ENCODE data around the gene CDC42EP4.

CDC42EP4 gene

DNA sequence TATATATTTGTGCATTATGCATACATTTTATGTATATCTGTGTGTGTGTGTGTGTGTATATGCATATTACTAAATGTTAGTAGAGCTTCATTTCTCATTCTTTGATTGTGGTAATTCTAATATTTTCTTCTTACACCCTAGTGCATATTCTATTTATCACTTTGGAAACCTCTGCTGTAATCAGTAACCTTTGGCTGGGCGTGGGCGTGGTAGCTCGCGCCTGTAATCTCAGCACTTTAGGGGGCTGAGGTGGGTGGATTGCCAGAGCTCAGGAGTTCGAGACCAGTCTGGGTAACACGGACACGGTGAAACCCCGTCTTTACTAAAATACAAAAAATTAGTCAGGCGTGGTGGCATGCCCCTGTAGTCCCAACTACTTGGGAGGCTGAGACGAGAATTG lies 77.1 kb downstream of the CDC42EP4 start:
- no peak overlapping the region for H3K4me3 ChIP-seq (ENCODE audit: low read depth, low read length)
- TF ChIP-seq, protein P1, sequence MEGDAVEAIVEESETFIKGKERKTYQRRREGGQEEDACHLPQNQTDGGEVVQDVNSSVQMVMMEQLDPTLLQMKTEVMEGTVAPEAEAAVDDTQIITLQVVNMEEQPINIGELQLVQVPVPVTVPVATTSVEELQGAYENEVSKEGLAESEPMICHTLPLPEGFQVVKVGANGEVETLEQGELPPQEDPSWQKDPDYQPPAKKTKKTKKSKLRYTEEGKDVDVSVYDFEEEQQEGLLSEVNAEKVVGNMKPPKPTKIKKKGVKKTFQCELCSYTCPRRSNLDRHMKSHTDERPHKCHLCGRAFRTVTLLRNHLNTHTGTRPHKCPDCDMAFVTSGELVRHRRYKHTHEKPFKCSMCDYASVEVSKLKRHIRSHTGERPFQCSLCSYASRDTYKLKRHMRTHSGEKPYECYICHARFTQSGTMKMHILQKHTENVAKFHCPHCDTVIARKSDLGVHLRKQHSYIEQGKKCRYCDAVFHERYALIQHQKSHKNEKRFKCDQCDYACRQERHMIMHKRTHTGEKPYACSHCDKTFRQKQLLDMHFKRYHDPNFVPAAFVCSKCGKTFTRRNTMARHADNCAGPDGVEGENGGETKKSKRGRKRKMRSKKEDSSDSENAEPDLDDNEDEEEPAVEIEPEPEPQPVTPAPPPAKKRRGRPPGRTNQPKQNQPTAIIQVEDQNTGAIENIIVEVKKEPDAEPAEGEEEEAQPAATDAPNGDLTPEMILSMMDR (conservative IDR thresholded peaks at IDR 0.05; ENCODE audit: low read depth, low read length), result no peak
- no peak for DNase-seq (ENCODE audit: low read depth)
